MM.1S (cell line): Measurements from ENCODE around the gene PEAK1.

Source experiments
- EZH2 ChIP-seq: fragments of 300-600 bp; sonication (generic); optimal IDR thresholded peaks from 2 replicates; pipeline ENCODE3; 2017; ENCODE audit warnings: low read depth, mild to moderate bottlenecking, antibody characterized with exemption, low read length, mixed read lengths
- EZH2phosphoT487 ChIP-seq: fragments of 300-600 bp; sonication (generic); IDR thresholded peaks from 2 replicates; pipeline ENCODE4 v1.6.1; 2018; ENCODE audit warnings: antibody characterized with exemption, low read length
- TF ChIP-seq, protein P1 (sequence below): fragments of 300-600 bp; sonication (generic); IDR thresholded peaks from 2 replicates; pipeline ENCODE4 v1.5.1; 2016; ENCODE audit warnings: antibody characterized with exemption, low read length, mixed read lengths

DNA sequence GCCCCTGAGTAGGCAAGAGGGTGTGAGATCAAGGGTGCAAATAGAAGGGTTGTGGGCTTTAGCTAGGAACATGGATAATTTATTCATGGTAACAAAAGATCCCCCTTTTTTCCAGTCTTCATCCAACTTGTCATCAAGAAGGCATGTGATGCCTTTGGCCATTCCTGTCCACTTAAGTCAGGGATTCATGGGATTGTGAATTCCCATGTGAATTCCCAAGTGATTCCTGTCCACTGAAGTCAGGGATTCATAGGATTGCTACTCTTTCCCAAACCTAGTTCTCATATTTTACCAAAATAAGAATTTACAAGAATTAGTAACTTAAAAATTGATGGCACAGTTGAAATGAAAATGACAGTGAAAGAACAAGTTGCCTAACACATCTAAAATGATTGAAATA is 41.6 kb upstream of the PEAK1 start:
- TF ChIP-seq, protein P1, sequence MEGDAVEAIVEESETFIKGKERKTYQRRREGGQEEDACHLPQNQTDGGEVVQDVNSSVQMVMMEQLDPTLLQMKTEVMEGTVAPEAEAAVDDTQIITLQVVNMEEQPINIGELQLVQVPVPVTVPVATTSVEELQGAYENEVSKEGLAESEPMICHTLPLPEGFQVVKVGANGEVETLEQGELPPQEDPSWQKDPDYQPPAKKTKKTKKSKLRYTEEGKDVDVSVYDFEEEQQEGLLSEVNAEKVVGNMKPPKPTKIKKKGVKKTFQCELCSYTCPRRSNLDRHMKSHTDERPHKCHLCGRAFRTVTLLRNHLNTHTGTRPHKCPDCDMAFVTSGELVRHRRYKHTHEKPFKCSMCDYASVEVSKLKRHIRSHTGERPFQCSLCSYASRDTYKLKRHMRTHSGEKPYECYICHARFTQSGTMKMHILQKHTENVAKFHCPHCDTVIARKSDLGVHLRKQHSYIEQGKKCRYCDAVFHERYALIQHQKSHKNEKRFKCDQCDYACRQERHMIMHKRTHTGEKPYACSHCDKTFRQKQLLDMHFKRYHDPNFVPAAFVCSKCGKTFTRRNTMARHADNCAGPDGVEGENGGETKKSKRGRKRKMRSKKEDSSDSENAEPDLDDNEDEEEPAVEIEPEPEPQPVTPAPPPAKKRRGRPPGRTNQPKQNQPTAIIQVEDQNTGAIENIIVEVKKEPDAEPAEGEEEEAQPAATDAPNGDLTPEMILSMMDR, result no peak
- TF ChIP-seq EZH2phosphoT487 (no peak), EZH2 (no peak)
